Activated naive CD4-positive, alpha-beta T cell (primary cell): ENCODE measurements around the gene SNAPC1.
"Not testable (repeated sequence)": the region's sequence is repeated elsewhere in the genome, so short reads cannot be mapped to it uniquely, and the experiment has no call there.

Source experiments
- DNase-seq, 4 experiments: peaks; one replicate each; lab custom pipeline; 2025; lab: John Stamatoyannopoulos, UW

SNAPC1 gene, protein sequence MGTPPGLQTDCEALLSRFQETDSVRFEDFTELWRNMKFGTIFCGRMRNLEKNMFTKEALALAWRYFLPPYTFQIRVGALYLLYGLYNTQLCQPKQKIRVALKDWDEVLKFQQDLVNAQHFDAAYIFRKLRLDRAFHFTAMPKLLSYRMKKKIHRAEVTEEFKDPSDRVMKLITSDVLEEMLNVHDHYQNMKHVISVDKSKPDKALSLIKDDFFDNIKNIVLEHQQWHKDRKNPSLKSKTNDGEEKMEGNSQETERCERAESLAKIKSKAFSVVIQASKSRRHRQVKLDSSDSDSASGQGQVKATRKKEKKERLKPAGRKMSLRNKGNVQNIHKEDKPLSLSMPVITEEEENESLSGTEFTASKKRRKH

DNA sequence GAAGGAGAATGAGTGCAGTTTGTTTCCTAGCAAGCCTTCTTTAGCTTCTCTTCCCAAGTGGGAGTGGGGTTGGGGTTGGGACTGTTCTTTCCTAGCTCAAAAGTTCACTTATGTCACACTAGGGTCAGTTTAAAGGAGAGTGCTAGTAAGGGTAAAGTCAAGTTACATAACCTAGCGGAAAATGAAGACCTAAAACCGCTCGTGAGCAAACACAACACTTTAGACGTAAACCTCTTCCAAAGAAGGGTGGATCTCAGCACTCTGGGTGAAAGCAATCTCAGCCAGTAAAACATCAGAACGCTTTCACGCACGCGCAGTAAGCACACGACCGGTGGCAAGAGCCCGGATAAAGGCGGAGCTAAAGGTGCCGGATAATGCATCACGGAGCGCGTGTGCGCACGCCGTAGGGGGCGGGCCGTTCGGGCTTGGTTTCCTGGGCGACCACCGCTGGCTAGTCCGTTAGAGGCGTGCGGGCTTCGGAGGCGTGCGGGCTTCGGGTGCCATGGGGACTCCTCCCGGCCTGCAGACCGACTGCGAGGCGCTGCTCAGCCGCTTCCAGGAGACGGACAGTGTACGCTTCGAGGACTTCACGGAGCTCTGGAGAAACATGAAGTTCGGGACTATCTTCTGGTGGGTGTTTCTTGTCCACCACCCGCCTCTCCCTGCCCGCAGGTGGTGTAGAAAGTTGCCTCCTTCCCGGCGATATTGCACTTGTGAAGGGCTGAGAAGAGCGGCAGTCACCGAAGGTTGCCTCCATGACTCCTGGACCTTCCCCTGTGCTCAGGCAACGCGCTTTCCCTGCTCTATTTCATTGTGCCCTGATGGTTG is at the start of gene SNAPC1:
SNAPC1 (plus strand) TSS at position 462 of the 828 bp plus-strand sequence; CDS start at position 503, 41 bp downstream.
- DNase-seq: peak; percentile 87 to 95 (median 93)

- DNase-seq: no peak
Measured at GRCh38 chr14:61713724-61714437, 48.3 kb upstream of the SNAPC1 start.

- DNase-seq: no peak
Measured at GRCh38 chr14:61716956-61717355, 45.3 kb upstream of the SNAPC1 start.

GRCh38 chr14:61718039-61718438 is 44.2 kb upstream of the SNAPC1 start:
- DNase-seq: no peak

DNA sequence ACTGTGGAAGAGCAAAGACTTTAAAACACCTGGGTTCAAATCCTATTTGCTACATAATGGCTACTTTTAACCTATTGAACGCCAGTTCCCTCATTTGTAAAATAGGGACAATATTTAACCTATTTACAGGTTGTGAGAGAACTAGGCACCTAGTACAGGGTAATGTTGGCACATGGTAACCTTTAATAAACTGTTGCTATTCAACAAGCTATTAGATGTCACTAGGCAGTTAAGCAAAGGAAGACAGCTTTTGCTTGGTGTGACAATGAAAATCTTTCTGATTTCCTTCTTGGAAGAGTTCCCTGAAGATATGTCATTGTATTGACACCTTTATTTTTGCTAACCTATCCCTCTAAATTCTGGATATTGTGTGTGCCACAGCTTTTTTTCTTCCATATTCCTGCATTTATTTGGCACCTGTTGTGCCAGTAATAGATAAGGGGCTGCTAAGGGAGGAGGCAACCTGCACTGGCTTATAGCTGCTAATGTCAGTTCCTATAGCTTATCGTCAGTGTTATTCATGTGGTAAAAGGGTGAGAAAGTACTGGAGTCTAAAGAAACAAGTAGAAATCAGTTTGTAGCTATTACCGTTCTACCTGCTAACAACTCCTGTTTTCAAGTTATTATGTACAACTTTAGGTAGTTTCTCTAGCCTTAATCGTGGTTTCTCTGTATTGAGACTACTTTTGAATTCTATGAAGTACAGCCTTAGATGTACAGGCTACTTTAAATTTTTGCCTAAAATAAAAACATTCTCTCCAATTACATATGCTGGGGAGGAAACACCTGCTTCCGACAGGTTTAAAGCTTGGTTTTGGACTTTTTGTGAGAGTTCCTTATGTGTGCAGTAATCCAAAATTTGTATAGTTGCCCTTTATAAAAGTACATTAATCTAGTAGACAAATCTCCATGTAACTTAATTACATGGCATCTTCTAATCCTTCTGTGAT is 42.6 kb upstream of the SNAPC1 start:
- DNase-seq: no peak

GRCh38 chr14:61720294-61720661 is 41.9 kb upstream of the SNAPC1 start:
- DNase-seq: no peak

DNA sequence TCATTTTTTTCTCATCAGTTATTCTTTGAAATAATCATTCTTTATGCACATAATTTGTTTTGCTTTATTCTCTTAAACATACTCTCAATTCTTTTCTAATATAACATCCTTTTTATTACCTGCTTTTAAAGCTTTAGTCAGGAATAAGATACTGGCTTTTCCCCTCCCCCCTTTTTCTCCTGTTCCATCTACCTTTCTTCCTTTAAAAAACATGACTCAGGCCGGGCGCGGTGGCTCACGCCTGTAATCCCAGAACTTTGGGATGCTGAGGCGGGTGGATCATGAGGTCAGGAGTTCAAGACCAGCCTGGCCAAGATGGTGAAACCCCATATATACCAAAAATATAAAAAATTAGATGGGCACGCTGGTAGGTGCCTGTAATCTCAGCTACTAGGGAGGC is 41.5 kb upstream of the SNAPC1 start:
- no peak for DNase-seq

DNA sequence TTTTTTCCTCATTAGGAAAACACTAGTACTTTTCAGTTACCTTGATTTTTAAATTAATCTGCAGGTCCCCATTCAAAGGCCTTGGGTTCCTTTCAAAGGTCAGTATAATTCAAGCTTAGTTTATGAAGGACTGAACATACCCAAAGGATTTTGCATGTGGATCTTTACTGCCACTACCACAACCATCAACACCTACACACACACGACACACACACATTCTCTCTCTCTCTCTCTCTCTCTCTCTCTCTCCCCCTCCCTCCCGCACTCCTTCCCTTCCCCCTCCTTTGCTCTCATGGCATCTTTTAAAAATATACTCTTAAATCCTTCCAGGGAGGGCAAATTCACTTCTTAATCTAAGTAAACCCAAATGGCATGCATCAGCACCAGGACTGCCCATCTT is 38.1 kb upstream of the SNAPC1 start:
- no peak for DNase-seq

GRCh38 chr14:61726778-61727658 is 35.2 kb upstream of the SNAPC1 start:
- DNase-seq: no peak

DNA sequence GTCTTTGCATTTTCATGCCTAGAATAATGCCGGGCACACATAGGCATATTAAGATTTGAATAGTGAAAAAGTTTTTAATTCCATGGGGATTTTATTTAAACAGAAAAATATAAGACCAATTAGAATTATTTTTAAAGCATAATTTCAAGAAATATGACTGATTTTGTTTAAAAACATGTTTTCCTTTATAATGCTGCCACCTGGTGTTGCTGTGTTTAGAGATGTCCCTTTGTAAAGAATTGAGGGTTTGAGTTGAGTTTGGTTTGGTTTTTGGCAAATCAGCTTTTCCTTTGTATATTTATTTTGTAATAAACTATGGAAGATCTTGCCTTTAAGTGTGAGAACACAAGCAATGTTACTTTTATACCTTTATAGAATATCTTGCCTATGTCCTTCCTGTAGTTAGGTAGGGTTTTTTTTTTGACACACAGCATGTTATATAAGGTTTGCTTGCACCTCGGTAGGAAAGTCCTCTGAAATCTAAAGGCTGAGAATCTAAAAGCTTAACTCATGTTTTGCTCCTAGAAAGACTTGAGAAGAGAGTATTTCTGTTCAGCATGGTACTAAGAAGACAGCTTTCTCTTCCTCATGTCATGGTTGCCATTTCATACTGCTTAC is 31.4 kb upstream of the SNAPC1 start:
- no peak for DNase-seq

GRCh38 chr14:61733972-61734371 is 28.2 kb upstream of the SNAPC1 start:
- DNase-seq: no peak

- no peak for DNase-seq
Measured at GRCh38 chr14:61736751-61737150, 25.5 kb upstream of the SNAPC1 start.

DNA sequence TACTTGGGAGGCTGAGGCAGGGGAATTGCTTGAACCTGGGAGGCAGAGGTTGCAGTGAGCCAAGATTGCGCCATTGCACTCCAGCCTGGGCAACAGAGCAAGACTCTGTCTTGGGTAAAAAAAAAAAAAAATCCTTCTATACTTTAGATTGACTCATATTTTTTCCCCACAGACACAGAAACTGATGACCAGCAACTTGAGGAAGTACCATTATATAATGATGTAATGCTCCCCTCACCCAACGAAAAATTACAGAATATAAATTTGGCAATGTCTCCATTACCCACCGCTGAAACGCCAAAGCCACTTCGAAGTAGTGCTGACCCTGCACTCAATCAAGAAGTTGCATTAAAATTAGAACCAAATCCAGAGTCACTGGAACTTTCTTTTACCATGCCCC is 24.3 kb upstream of the SNAPC1 start:
- DNase-seq: no peak

GRCh38 chr14:61739133-61739532 is 23.1 kb upstream of the SNAPC1 start:
- no peak for DNase-seq

DNA sequence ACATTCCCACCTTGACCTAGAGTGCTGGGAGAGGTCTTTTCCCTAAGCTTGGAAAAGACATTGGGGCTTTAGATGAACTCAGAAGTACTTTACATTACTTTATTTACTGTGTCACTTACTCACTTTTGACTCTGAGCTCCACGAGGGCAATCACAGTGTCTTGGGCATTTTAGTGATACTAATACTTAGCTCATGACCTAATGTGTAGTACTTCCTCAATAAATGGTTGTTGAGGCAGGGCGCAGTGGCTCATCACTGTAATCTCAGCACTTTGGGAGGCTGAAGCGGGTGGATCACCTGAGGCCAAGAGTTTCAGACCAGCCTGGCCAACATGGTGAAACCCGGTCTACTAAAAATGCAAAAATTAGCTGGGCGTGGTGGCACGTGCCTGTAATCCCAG is 19.8 kb upstream of the SNAPC1 start:
- no peak for DNase-seq

DNA sequence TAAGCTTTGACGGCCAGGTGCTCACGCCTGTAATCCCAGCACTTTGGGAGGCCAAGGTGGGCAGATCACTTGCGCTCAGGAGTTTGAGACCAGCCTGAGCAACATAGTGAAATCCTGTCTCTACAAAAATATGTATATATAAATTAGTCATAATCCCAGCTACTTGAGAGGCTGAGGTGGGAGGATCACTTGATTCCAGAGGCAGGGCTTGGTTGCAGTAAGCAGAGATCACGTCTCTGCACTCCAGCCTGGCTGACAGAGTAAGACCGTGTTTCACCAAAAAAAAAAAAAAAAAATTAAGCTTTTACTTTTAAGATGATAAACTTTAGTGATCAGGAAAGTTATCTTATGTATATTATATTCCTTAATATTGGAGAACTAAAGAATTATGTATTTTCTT is 18.0 kb upstream of the SNAPC1 start:
- no peak for DNase-seq

- DNase-seq: not testable (repeated sequence)
Measured at GRCh38 chr14:61746346-61746745, 15.9 kb upstream of the SNAPC1 start.

DNA sequence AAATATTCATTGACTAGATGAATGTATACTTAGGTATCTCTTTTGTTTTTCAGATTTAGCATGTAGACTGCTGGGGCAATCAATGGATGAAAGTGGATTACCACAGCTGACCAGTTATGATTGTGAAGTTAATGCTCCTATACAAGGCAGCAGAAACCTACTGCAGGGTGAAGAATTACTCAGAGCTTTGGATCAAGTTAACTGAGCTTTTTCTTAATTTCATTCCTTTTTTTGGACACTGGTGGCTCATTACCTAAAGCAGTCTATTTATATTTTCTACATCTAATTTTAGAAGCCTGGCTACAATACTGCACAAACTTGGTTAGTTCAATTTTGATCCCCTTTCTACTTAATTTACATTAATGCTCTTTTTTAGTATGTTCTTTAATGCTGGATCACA is 15.3 kb upstream of the SNAPC1 start:
- DNase-seq: no peak

GRCh38 chr14:61747342-61747741 is 14.9 kb upstream of the SNAPC1 start:
- DNase-seq: no peak

DNA sequence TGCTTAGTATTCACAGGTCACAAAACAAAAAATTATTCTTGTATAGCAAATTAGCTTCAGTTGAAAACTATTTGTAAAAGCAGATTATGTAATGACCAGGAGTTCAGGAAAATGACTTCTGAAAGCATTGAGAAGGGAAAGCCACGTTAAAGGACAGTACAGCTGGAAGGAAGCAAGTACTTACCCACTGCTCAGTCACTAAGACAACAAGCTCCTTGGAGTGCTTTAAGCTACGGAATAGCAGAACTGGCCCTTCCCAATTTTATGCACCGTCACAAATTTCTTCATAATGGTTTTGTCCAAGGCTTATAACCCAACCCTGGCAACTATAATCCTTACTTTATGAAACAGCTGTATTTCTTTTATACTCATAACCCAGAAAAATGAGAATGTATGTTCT is 13.0 kb upstream of the SNAPC1 start:
- no peak for DNase-seq
